WTC11 (cell line): ENCODE measurements around the gene OPCML. TPM values are rescaled to one million over a fixed set of nuclear protein-coding genes. Genes with fewer than 3 reads are reported as not detected.

ENCODE experiments used
- ATAC-seq: fragments of 200-7000 bp; cut with Tn5 transposase; 2 replicates; pipeline ENCODE4 v1.10.0; 2021; ENCODE audit warnings: mild to moderate bottlenecking, moderate library complexity
- CTCF ChIA-PET: fragments of 300-600 bp; sonication (Branson Sonifier 250); formaldehyde crosslinking; loops from one replicate; lab custom pipeline; 2021; ENCODE audit warnings: antibody characterized with exemption; lab: Charles Lee
- POLR2A ChIA-PET: fragments of 350-600 bp; sonication (Branson Sonifier 250); formaldehyde crosslinking; loops from one replicate; lab custom pipeline; 2021; ENCODE audit warnings: antibody characterized with exemption; lab: Charles Lee
- DNase-seq: peaks from one replicate; pipeline ENCODE4 v3.0.0; 2021; ENCODE audit warnings: low spot score
- H3K27ac Mint-ChIP-seq: 2 replicates; pipeline ENCODE4 v1.8.0; 2021; ENCODE audit warnings: mixed read lengths
- H3K27me3 Mint-ChIP-seq: 2 replicates; pipeline ENCODE4 v1.8.0; 2021; ENCODE audit warnings: low read depth, mild to moderate bottlenecking, moderate library complexity, mixed read lengths
- H3K36me3 Mint-ChIP-seq: 2 replicates; pipeline ENCODE4 v1.8.0; 2021; ENCODE audit warnings: mixed read lengths
- H3K4me1 Mint-ChIP-seq: 2 replicates; pipeline ENCODE4 v1.8.0; 2022; ENCODE audit warnings: mixed read lengths
- H3K4me3 Mint-ChIP-seq: 2 replicates; pipeline ENCODE4 v1.8.0; 2021; ENCODE audit warnings: mild to moderate bottlenecking, moderate library complexity, mixed read lengths
- H3K9me3 Mint-ChIP-seq: 2 replicates; pipeline ENCODE4 v1.8.0; 2021; ENCODE audit warnings: mixed read lengths
- ATF3 ChIP-seq: sonication (generic); formaldehyde crosslinking; conservative IDR thresholded peaks from 2 replicates; pipeline ENCODE4 v1.8.1; 2022; ENCODE audit warnings: mild to moderate bottlenecking, missing genetic modification reagents
- ELF4 ChIP-seq: sonication (generic); formaldehyde crosslinking; IDR thresholded peaks from 2 replicates; pipeline ENCODE4 v1.8.1; 2022; ENCODE audit warnings: low read depth, mild to moderate bottlenecking, moderate library complexity, missing genetic modification reagents
- ESRRA ChIP-seq: sonication (generic); formaldehyde crosslinking; IDR thresholded peaks from 2 replicates; pipeline ENCODE4 v1.8.1; 2022; ENCODE audit warnings: mild to moderate bottlenecking, missing genetic modification reagents, borderline replicate concordance
- FOXJ3 ChIP-seq: sonication (generic); formaldehyde crosslinking; IDR thresholded peaks from 2 replicates; pipeline ENCODE4 v1.9.0; 2021; ENCODE audit warnings: missing genetic modification reagents, mild to moderate bottlenecking, borderline replicate concordance
- GRHL2 ChIP-seq: fragments of 250-450 bp; sonication (Bioruptor Pico); IDR thresholded peaks from 2 replicates; pipeline ENCODE4 v1.8.0; 2022; ENCODE audit warnings: mild to moderate bottlenecking, moderate library complexity; ENCODE audit not compliant: insufficient replicate concordance, severe bottlenecking
- HMGA2 ChIP-seq: fragments of 250-450 bp; sonication (Bioruptor Pico); IDR thresholded peaks from 2 replicates; pipeline ENCODE4 v1.4.0; 2021; ENCODE audit warnings: mild to moderate bottlenecking, moderate library complexity
- JAZF1 ChIP-seq: fragments of 250-450 bp; sonication (Bioruptor Pico); IDR thresholded peaks from 2 replicates; pipeline ENCODE4 v1.9.0; 2021; ENCODE audit warnings: moderate library complexity, mild to moderate bottlenecking, inconsistent platforms
- MXD4 ChIP-seq: fragments of 250-450 bp; sonication (Bioruptor Pico); IDR thresholded peaks from 2 replicates; pipeline ENCODE4 v1.8.0; 2021; ENCODE audit warnings: mild to moderate bottlenecking, moderate library complexity, borderline replicate concordance
- MYBL2 ChIP-seq: sonication (generic); formaldehyde crosslinking; IDR thresholded peaks from 2 replicates; pipeline ENCODE4 v1.8.1; 2023; ENCODE audit warnings: mild to moderate bottlenecking, moderate library complexity, missing genetic modification reagents
- NFE2L1 ChIP-seq: sonication (generic); formaldehyde crosslinking; IDR thresholded peaks from 2 replicates; pipeline ENCODE4 v1.8.1; 2023; ENCODE audit warnings: missing genetic modification reagents
- RELA ChIP-seq: sonication (generic); formaldehyde crosslinking; IDR thresholded peaks from 2 replicates; pipeline ENCODE4 v1.8.1; 2022; ENCODE audit warnings: missing genetic modification reagents, mild to moderate bottlenecking, borderline replicate concordance
- SOX15 ChIP-seq: fragments of 250-450 bp; sonication (Bioruptor Pico); IDR thresholded peaks from 2 replicates; pipeline ENCODE4 v1.9.0; 2021; ENCODE audit warnings: mild to moderate bottlenecking
- SP1 ChIP-seq: sonication (generic); formaldehyde crosslinking; conservative IDR thresholded peaks from 2 replicates; pipeline ENCODE4 v1.8.1; 2022; ENCODE audit warnings: missing genetic modification reagents
- TCF7 ChIP-seq: sonication (generic); formaldehyde crosslinking; IDR thresholded peaks from 2 replicates; pipeline ENCODE4 v1.8.0; 2022; ENCODE audit warnings: mild to moderate bottlenecking, low read depth, missing genetic modification reagents, moderate library complexity
- ZMAT4 ChIP-seq: fragments of 250-450 bp; sonication (Bioruptor Pico); IDR thresholded peaks from 2 replicates; pipeline ENCODE4 v1.9.0; 2021; ENCODE audit warnings: mild to moderate bottlenecking
- ZNF219 ChIP-seq: sonication (generic); formaldehyde crosslinking; IDR thresholded peaks from 2 replicates; pipeline ENCODE4 v1.8.0; 2023; ENCODE audit warnings: missing genetic modification reagents, mild to moderate bottlenecking, borderline replicate concordance
- ZNF232 ChIP-seq: sonication (generic); formaldehyde crosslinking; IDR thresholded peaks from 2 replicates; pipeline ENCODE4 v1.8.0; 2022; ENCODE audit warnings: mild to moderate bottlenecking, missing genetic modification reagents
- ZNF263 ChIP-seq: sonication (generic); formaldehyde crosslinking; IDR thresholded peaks from 2 replicates; pipeline ENCODE4 v1.8.1; 2022; ENCODE audit warnings: low read depth, mild to moderate bottlenecking, moderate library complexity, missing genetic modification reagents
- ZNF317 ChIP-seq: sonication (generic); formaldehyde crosslinking; IDR thresholded peaks from 2 replicates; pipeline ENCODE4 v1.8.1; 2023; ENCODE audit warnings: low read depth, mild to moderate bottlenecking, moderate library complexity, missing genetic modification reagents, borderline replicate concordance
- ZNF532 ChIP-seq: fragments of 250-450 bp; sonication (Bioruptor Pico); IDR thresholded peaks from 2 replicates; pipeline ENCODE4 v1.9.0; 2021; ENCODE audit warnings: mild to moderate bottlenecking, borderline replicate concordance
- total RNA-seq: library from RNA; stranded (reverse); gene quantifications from 3 replicates; pipeline ENCODE4 v1.2.3, GENCODE V29; 2021
- TF ChIP-seq, protein P1 (sequence below): fragments of 250-450 bp; sonication (Bioruptor Pico); IDR thresholded peaks from 2 replicates; pipeline ENCODE4 v1.9.0; 2021; ENCODE audit warnings: moderate library complexity, mild to moderate bottlenecking, inconsistent platforms, borderline replicate concordance

The OPCML gene
- total RNA-seq, 1 experiment from 2014 or later, result 1.5 TPM

DNA sequence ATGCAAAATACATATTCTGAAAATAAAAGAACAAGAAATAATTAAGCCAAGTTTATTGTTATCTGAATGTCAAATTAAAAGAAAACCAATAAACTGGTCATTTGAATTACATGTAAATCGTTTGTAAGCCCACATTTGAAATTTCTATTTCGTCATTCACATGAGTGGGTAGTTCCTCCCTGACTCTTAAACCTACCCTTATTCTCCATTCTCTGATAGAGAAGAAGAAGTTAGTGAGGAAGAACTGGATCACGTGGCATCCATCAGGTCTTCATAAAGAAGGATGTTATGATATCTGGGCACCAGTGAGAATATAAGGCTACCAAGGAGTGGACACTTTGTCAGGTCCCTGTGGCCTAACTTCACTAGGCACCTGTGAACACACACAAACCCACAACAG lies 328.1 kb downstream of the OPCML start:
- no peak for TF ChIP-seq HMGA2 (CRISPR knock-in tag)
- no peak for TF ChIP-seq RELA (CRISPR knock-in tag)
- no peak for TF ChIP-seq JAZF1 (CRISPR knock-in tag)
- no peak for TF ChIP-seq NFE2L1
- no peak for TF ChIP-seq TCF7 (CRISPR knock-in tag)
- TF ChIP-seq ZMAT4 (CRISPR knock-in tag), result no peak
- no peak for TF ChIP-seq MXD4
- no peak for TF ChIP-seq ZNF219 (CRISPR knock-in tag)
- Mint-ChIP-seq H3K9me3 (peaks cover 6% of the 10 kb centered on the region; the same call in 1 of the 2 replicates), H3K36me3 (no peaks in the 10 kb centered on the region), H3K4me3 (no peak overlapping the region), H3K4me1 (no peaks in the 10 kb centered on the region), H3K27ac (no peak overlapping the region), H3K27me3 (no peaks in the 10 kb centered on the region)
- ChIA-PET CTCF (interaction anchor here (0.6 kb wide), 1 partner anchor 449 kb away, joined by 4 read pairs; no protein-coding TSS in a partner anchor), POLR2A (interaction anchor here (0.5 kb wide), 1 partner anchor 37 kb away, joined by 3 read pairs; no protein-coding TSS in a partner anchor)
- no peak for DNase-seq
- no peak for ATAC-seq

DNA sequence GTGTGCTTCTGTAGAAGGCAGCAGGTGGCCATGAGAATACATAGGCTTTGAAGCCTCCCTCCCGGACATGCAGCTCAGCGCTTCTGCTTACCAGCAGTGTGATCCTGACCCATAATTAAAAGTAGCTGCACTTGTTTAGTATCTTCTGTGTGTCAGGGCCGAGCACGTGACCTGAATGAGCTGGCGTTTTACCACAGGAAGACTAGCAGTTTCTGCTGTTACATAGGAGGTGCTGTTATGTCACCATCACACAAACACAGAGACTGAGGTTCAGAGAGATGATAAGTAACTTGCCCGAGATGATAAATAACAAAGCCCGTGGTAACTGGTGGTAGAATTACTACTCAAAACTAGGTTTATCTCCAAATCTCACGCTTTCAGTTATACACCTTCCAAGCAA lies 329.5 kb downstream of the OPCML start:
- no peak for ATAC-seq
- H3K36me3 Mint-ChIP-seq, result no peaks in the 10 kb centered on the region

GRCh38 chr11:133198438-133198837 lies 333.9 kb downstream of the OPCML start:
- Mint-ChIP-seq H3K9me3 (0 out of 2 replicates have a peak, but pooled peaks cover 3% of the 10 kb centered on the region), H3K4me3 (no peak overlapping the region), H3K36me3 (no peaks in the 10 kb centered on the region), H3K4me1 (peaks cover 10% of the 10 kb centered on the region), H3K27ac (no peak overlapping the region), H3K27me3 (no peaks in the 10 kb centered on the region)
- CTCF ChIA-PET, result interaction anchor here (1.2 kb wide), 1 partner anchor 64 kb away, joined by 5 read pairs; no protein-coding TSS in a partner anchor
- ATAC-seq (no peak), DNase-seq (no peak)
- no peak for TF ChIP-seq SOX15 (CRISPR knock-in tag)
- no peak for TF ChIP-seq ZNF232 (CRISPR knock-in tag)
- TF ChIP-seq ZNF317 (CRISPR knock-in tag), result no peak
- TF ChIP-seq, protein P1, sequence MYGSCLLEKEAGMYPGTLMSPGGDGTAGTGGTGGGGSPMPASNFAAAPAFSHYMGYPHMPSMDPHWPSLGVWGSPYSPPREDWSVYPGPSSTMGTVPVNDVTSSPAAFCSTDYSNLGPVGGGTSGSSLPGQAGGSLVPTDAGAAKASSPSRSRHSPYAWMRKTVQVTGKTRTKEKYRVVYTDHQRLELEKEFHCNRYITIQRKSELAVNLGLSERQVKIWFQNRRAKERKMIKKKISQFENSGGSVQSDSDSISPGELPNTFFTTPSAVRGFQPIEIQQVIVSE (CRISPR knock-in tag), result no peak
- TF ChIP-seq GRHL2 (CRISPR knock-in tag), result no peak
- TF ChIP-seq SP1 (CRISPR knock-in tag), result no peak
- no peak for TF ChIP-seq MYBL2 (CRISPR knock-in tag)
- no peak for TF ChIP-seq ZNF263 (CRISPR knock-in tag)
- no peak for TF ChIP-seq ELF4 (CRISPR knock-in tag)
- TF ChIP-seq ZNF219 (CRISPR knock-in tag), result no peak
- no peak for TF ChIP-seq FOXJ3 (CRISPR knock-in tag)
- no peak for TF ChIP-seq ZNF532 (CRISPR knock-in tag)
- TF ChIP-seq ATF3 (CRISPR knock-in tag), result no peak
- POLR2A ChIA-PET, result no interaction called here

More for the DNA sequence above, 329.5 kb downstream of the OPCML start:
- Mint-ChIP-seq H3K4me3 (no peak overlapping the region), H3K27me3 (no peaks in the 10 kb centered on the region), H3K4me1 (no peaks in the 10 kb centered on the region), H3K9me3 (peaks cover 6% of the 10 kb centered on the region; the same call in 1 of the 2 replicates), H3K27ac (no peak overlapping the region)
- no peak for DNase-seq
- CTCF ChIA-PET, result interaction anchor here (0.6 to 0.9 kb wide), 2 partner anchors 9 to 68 kb away, joined by 3 read pairs; no protein-coding TSS in a partner anchor
- TF ChIP-seq ESRRA (CRISPR knock-in tag), result no peak
- POLR2A ChIA-PET, result no interaction called here
